Measurements from ENCODE around the gene GNPDA2. TPM values are rescaled to one million over a fixed set of nuclear protein-coding genes. Genes with fewer than 3 reads are reported as not detected.

GNPDA2 gene
- 17.9 to 23.8 TPM (median 18.9 TPM) in 3 replicates for total RNA-seq
- long read RNA-seq, full-length matches to known transcripts = 39 of 42 reads
- long read RNA-seq, partial matches to known transcripts = 0 of 42 reads
- long read RNA-seq, other reads (novel, unspliced or antisense) = 3 of 42 reads

GRCh38 chr4:44726038-44726871, at the start of gene GNPDA2:
TSS of gene GNPDA2 (minus strand) at chr4:44726556. CDS start at chr4:44722207, 4,349 bp downstream.
- peak; percentile 66 for TF ChIP-seq CTCF (IDR thresholded peaks at IDR 0.05)
- H3K27me3 Mint-ChIP-seq (ENCODE audit: low read depth) = peaks cover 7% of the 10 kb centered on the region
- H3K36me3 Mint-ChIP-seq (ENCODE audit: low read depth) = peaks cover 2% of the 10 kb centered on the region
- H3K4me1 Mint-ChIP-seq (ENCODE audit: low read depth) = peaks cover 19% of the 10 kb centered on the region
- DNase-seq (ENCODE audit: low spot score) = peak; percentile 95
- H3K9me3 Mint-ChIP-seq (ENCODE audit: low read depth) = peaks cover 3% of the 10 kb centered on the region
- peak within 1 kb of the TSS; percentile 91 for H3K4me3 Mint-ChIP-seq (ENCODE audit: unreplicated experiment)
- H3K27ac Mint-ChIP-seq (ENCODE audit: unreplicated experiment) = peak within 1 kb of the TSS; percentile 95

GRCh38 chr4:44772340-44772739, 46.0 kb upstream of the GNPDA2 start:
- Mint-ChIP-seq H3K36me3 (ENCODE audit: low read depth) (no peaks in the 10 kb centered on the region), H3K27ac (ENCODE audit: unreplicated experiment) (no peak overlapping the region)

GRCh38 chr4:44771789-44772188, 45.4 kb upstream of the GNPDA2 start:
- TF ChIP-seq CTCF (IDR thresholded peaks at IDR 0.05) = no peak
- Mint-ChIP-seq H3K27ac (ENCODE audit: unreplicated experiment) (no peak overlapping the region), H3K4me3 (ENCODE audit: unreplicated experiment) (no peak overlapping the region), H3K36me3 (ENCODE audit: low read depth) (no peaks in the 10 kb centered on the region), H3K4me1 (ENCODE audit: low read depth) (no peaks in the 10 kb centered on the region), H3K27me3 (ENCODE audit: low read depth) (no peaks in the 10 kb centered on the region), H3K9me3 (ENCODE audit: low read depth) (peaks cover 22% of the 10 kb centered on the region)
- DNase-seq (ENCODE audit: low spot score) = no peak

More at GRCh38 chr4:44772340-44772739, 46.0 kb upstream of the GNPDA2 start:
- no peaks in the 10 kb centered on the region for H3K27me3 Mint-ChIP-seq (ENCODE audit: low read depth)
- H3K9me3 Mint-ChIP-seq (ENCODE audit: low read depth) = peaks cover 22% of the 10 kb centered on the region
- no peak overlapping the region for H3K4me3 Mint-ChIP-seq (ENCODE audit: unreplicated experiment)
- TF ChIP-seq CTCF (IDR thresholded peaks at IDR 0.05) = no peak
- H3K4me1 Mint-ChIP-seq (ENCODE audit: low read depth) = no peaks in the 10 kb centered on the region
- no peak for DNase-seq (ENCODE audit: low spot score)

GRCh38 chr4:44766453-44766852, 40.1 kb upstream of the GNPDA2 start:
- H3K4me1 Mint-ChIP-seq (ENCODE audit: low read depth) = no peaks in the 10 kb centered on the region
- H3K4me3 Mint-ChIP-seq (ENCODE audit: unreplicated experiment) = no peak overlapping the region
- H3K9me3 Mint-ChIP-seq (ENCODE audit: low read depth) = no peaks in the 10 kb centered on the region
- no peaks in the 10 kb centered on the region for H3K36me3 Mint-ChIP-seq (ENCODE audit: low read depth)
- DNase-seq (ENCODE audit: low spot score) = no peak
- H3K27me3 Mint-ChIP-seq (ENCODE audit: low read depth) = peaks cover 22% of the 10 kb centered on the region
- H3K27ac Mint-ChIP-seq (ENCODE audit: unreplicated experiment) = no peak overlapping the region
- no peak for TF ChIP-seq CTCF (IDR thresholded peaks at IDR 0.05)

GRCh38 chr4:44765116-44765515, 38.8 kb upstream of the GNPDA2 start:
- Mint-ChIP-seq H3K27ac (ENCODE audit: unreplicated experiment) (no peak overlapping the region), H3K36me3 (ENCODE audit: low read depth) (no peaks in the 10 kb centered on the region), H3K4me1 (ENCODE audit: low read depth) (peaks cover 3% of the 10 kb centered on the region), H3K27me3 (ENCODE audit: low read depth) (peaks cover 32% of the 10 kb centered on the region), H3K9me3 (ENCODE audit: low read depth) (no peaks in the 10 kb centered on the region), H3K4me3 (ENCODE audit: unreplicated experiment) (no peak overlapping the region)
- no peak for TF ChIP-seq CTCF (IDR thresholded peaks at IDR 0.05)
- DNase-seq (ENCODE audit: low spot score) = no peak
